Fibroblast of skin of right quadriceps (primary cell): ENCODE data around the gene PTPRF.

Experiments
- DNase-seq: peaks from one replicate; pipeline ENCODE4 v3.0.0-alpha.2; 2013

PTPRF gene

GRCh38 chr1:43612406-43612805, 81.7 kb downstream of the PTPRF start:
- no peak for DNase-seq

- no peak for DNase-seq
These were observed 82.6 kb downstream of the PTPRF start for GRCh38 chr1:43613075-43613942.

- DNase-seq, result no peak
These were observed 83.5 kb downstream of the PTPRF start for GRCh38 chr1:43614211-43614610.

GRCh38 chr1:43614891-43615290, 84.2 kb downstream of the PTPRF start:
- no peak for DNase-seq

- DNase-seq, result no peak
These were observed 85.7 kb downstream of the PTPRF start for GRCh38 chr1:43616383-43616782.

GRCh38 chr1:43617011-43617410, 86.3 kb downstream of the PTPRF start:
- no peak for DNase-seq

- no peak for DNase-seq
These were observed 87.0 kb downstream of the PTPRF start for GRCh38 chr1:43617668-43618067.

- no peak for DNase-seq
These were observed 88.0 kb downstream of the PTPRF start for GRCh38 chr1:43618521-43619313.

- no peak for DNase-seq
These were observed 88.7 kb downstream of the PTPRF start for GRCh38 chr1:43619314-43619790.

- no peak for DNase-seq
These were observed 89.6 kb downstream of the PTPRF start for GRCh38 chr1:43619996-43620920.

GRCh38 chr1:43620956-43621355, 90.3 kb downstream of the PTPRF start:
- no peak for DNase-seq

GRCh38 chr1:43621386-43621785, 90.7 kb downstream of the PTPRF start:
- DNase-seq, result no peak

- no peak for DNase-seq
These were observed 91.2 kb downstream of the PTPRF start for GRCh38 chr1:43621861-43622260.

GRCh38 chr1:43622471-43622870, 91.8 kb downstream of the PTPRF start:
- DNase-seq, result no peak

- DNase-seq, result no peak
These were observed 92.5 kb downstream of the PTPRF start for GRCh38 chr1:43622901-43623780.

- DNase-seq, result no peak
These were observed 94.5 kb downstream of the PTPRF start for GRCh38 chr1:43625063-43625780.

GRCh38 chr1:43632135-43632670, 101.5 kb downstream of the PTPRF start:
- DNase-seq, result no peak

GRCh38 chr1:43634721-43635120, 104.0 kb downstream of the PTPRF start:
- no peak for DNase-seq

- DNase-seq, result no peak
These were observed 105.4 kb downstream of the PTPRF start for GRCh38 chr1:43636006-43636641.

GRCh38 chr1:43637267-43637666, 106.6 kb downstream of the PTPRF start:
- DNase-seq, result no peak
